GOT3 (cell line): Measurements from ENCODE around the gene GNAZ.

Experiments
- DNase-seq: peaks from one replicate; lab custom pipeline; 2025; ENCODE audit warnings: mixed read lengths; lab: John Stamatoyannopoulos, UW

GNAZ gene

GRCh38 chr22:23076896-23077572 is 6.7 kb downstream of the GNAZ start:
- no peak for DNase-seq

GRCh38 chr22:23077627-23078461 is 7.5 kb downstream of the GNAZ start:
- no peak for DNase-seq

- no peak for DNase-seq
These were observed 8.1 kb downstream of the GNAZ start for GRCh38 chr22:23078462-23078787.

DNA sequence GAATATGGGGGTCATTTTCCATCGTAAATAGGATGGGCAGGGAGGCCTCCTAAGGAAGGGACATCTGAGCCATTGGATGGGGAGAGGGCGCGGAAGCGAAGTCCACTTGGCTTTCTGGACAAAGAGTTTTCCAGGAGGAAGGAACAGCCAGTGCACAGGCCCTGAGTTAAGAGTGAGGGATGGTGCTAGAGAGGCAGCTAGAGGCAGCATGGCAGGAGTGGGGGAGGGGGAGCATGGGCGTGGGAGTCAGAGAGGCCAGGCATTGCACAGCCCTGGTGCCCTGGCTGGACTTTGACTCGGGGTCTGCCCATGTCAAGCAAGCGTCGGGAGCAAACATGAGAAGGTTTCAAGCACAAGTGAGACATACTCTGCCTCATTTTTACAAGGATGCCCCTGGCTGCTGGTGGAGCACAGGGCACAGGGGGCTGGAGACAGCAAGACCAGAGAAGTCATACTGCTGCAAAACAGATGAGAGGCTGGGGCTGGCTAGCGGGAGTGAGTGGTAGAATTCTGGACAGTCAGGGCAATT is 9.0 kb downstream of the GNAZ start:
- no peak for DNase-seq

- DNase-seq = no peak
These were observed 9.6 kb downstream of the GNAZ start for GRCh38 chr22:23079814-23080521.

GRCh38 chr22:23080613-23081290 is 10.4 kb downstream of the GNAZ start:
- DNase-seq = no peak

GRCh38 chr22:23082534-23083314 is 12.4 kb downstream of the GNAZ start:
- no peak for DNase-seq

DNA sequence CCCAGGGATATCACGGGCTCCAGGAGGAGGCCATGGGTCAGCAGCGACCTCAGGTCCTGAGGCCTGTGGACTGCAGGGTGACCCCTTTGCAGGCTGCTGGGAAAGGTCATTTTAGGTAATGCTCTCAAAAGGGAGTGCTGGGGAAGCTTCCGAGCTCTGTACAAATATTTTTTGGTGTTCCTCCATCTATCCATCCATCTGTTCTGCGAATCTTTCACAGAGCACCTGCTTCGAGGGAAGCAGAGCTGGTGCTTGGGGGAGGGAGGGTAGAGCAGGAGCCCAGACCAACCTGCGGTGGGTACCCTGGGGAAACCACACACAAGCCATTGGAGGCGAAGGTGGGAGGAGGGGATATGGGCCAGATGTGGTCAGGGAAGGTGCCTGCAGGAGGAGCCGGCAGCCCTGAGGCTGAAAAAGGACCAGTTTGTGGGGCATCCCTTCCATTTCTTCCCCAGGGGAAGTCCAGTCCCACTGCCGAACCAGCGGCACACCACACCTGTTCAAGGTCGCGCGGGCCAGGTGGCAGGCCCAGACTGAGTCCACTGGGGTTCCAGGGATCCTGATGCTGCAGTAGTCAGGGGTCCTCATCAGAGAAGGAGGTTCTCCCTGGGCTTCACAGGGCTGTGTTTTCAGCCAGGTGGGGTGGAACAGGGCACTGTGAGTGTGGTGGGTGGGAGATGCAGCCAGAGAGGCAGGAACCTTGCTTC is 13.1 kb downstream of the GNAZ start:
- DNase-seq = no peak

DNA sequence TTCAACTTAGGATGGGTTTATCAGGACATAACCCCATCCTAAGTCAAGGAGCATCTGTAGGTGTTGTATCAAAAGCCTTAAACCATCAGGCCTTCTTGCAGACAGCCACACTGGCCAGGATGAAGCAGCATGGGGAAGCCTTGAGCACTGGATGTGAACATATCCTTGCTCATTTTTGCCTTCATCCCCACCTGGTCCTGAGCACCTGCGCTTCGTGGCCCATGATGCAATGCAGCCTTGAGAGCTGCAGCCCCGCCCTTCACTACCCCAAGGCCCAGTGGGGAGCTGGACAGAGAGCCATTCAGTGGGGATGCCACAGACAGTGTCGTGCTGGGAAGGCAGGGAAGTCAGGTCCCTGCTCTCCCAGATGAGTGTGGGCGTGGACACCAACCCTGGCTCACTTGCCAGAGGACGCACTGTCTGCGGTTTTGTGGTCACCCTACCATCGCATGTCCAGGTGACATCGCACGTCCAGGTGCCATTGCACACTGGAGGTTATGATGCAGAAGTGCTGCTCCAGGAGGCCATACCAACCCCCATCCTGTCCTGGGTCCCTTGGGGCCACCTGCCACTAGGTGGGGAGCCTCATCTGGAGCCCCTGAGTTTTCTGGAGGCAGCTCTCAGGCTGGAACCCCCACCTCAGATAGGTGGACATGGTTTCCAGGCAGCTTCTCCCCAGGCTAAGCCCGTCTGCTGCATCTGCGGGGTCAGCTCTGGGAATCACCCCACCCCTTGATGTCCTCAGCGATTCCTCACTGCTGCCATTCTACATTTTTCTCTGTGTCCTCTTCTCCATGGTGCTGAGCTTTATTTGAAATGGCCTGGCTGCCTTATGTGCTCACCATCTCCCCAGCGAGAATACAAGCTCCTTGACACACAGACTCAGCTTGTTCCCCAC is 14.4 kb downstream of the GNAZ start:
- DNase-seq = no peak

GRCh38 chr22:23085351-23085671 is 15.0 kb downstream of the GNAZ start:
- DNase-seq = no peak

DNA sequence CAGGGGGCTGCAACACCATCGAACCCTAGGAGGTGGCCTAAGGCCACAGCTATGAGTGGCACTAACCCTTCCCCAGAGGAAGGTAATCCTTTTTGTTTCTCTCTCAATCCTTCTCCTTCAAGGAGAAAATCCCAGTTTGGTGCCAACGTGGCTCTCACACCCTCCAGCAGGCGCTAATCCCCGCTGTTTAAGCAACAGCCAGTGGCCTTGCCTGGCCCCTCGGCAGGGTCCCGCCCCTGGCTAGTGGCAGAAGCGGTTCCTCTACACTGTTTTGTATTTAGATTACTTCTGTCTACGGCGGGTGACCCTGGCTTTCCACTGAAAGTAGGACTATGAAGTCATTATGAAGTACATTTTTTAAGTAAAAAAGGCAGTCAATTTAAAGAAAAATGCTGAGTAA is 15.5 kb downstream of the GNAZ start:
- DNase-seq = no peak

DNA sequence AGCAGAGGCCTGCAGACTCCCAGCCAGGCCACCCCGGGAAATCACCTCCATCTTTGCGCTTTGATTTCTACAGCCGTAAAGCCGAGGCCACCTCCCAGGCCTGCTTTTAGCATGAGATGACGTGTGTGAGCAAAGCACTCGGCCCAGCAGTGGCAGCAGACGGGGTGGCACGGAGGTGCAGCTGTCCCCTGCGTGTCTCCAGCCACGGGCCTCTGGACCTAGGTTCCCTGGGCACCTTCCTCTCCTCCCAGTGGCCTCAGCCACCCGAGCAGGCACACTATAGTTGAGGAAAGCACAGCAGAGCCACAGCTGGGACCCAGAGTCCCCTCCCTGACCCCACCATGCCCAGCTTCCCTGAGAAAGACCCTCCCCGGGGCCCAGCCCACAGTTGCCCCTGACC is 15.9 kb downstream of the GNAZ start:
- DNase-seq = no peak

DNA sequence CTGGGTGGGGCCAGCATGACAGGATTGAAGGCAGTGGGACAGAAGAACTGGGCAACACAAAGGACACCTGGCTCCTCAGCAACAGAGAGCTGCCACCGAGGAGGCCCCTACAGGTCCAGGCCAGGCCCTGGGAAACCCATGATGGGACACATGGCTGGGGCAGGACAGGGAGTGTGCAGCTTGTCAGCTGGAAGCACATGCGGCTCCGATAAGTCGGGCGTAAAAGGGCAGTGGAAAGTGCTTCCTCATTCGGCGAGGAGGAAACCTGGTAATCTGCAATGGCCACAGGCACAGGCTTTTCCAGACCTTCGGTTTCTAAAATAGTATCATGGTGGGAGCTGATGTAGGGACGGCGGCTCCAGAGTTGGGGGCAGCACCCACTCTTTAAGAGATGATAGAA is 16.5 kb downstream of the GNAZ start:
- DNase-seq = no peak

DNA sequence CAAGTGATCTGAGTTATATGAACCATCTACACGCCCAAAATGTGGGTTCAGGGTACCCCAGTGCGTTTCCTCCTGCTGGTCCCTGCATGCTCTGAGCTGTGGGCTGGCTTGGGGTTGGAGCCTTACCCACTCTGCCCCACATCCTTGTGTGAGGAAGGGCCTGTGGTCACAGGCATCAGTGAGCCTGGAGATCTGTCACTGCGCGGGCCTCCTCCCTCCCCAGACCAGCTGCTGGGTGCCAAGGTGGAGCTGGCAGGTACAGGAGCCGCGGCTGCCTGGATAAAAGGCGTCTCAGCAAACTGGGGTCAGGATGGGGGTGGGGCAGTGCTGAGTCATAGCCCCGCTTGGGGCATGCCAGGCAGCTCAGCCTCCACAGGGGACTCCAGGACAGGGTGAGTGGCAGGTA is 17.9 kb downstream of the GNAZ start:
- DNase-seq = no peak

- DNase-seq = no peak
These were observed 18.7 kb downstream of the GNAZ start for GRCh38 chr22:23089010-23089409.

- DNase-seq = no peak
These were observed 19.5 kb downstream of the GNAZ start for GRCh38 chr22:23089633-23090456.

DNA sequence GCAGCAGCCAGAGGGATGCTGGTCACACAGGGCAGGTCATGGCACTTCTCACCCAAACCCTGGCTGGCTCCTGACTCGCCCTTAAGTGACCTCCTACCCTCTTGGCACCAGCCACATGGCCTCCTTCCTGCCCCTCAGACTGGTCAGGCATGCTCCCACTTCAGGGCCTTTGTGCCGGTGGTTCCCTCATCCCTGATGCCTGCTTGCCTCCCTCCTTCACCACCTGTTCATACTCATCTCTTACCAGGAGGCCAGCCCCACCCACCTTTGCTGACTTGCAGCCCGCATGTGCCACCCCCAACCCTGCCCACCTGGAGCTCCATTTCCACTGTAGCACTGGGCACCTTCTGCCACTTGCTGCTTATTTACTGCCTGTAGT is 20.1 kb downstream of the GNAZ start:
- no peak for DNase-seq

DNA sequence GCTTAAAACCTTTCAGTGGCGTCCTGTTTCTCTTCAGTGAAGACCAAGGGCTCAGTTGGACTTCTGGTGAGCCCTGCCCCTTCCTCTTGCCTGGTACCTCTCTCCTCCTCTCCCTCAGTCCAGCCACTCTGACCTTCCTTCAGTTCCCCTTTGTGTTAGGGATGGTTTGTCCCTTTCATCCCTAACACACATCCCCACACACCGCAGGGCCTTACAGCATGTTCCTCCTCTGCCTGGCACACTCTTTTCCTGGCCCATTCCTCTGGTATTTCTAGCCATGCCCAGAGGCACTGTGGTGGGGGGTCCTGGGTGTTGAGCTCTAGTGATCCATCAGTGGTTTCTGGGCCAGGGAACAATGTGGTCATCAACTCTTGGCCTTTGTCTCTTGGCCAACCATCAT is 21.4 kb downstream of the GNAZ start:
- DNase-seq = no peak
